ENCODE results near the gene DPY19L1. TPM values are rescaled to one million over a fixed set of nuclear protein-coding genes. Genes with fewer than 3 reads are reported as not detected.
"Not testable (repeated sequence)": the region's sequence is repeated elsewhere in the genome, so short reads cannot be mapped to it uniquely, and the experiment has no call there.

DPY19L1 gene
- total RNA-seq, 1 experiment from 2014 or later, result 32.8 TPM

DNA sequence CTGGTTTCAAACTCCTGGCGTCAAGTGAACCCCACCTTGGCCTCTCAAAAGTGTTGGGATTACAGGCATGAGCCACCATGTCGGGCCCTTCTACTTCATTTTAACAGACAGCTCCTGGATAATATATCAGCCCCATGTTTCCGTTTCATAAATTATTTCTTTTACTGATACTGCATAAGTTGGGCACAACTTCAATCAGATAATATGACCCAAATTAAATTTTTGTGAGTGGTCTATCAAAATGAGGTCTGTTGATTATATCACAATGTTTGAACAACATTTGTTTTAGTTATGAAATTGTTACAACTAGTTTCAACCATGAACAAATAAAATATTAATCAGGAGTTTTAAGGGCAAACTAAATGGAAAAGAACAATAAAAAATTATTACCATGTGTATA, 70.8 kb downstream of the DPY19L1 start:
- H4K20me1 ChIP-seq (ENCODE audit: insufficient read depth); H3K36me3 ChIP-seq (ENCODE audit: low read depth); H3K4me1 ChIP-seq (replicated peaks; ENCODE audit: insufficient read depth); H3K4me3 ChIP-seq; H2AFZ ChIP-seq; CTCF ChIA-PET; H3K4me2 ChIP-seq; H3K27ac ChIP-seq; POLR2A ChIA-PET (ENCODE audit: unreplicated experiment); DNase-seq; H3K27me3 ChIP-seq (ENCODE audit: insufficient read depth, low read depth); H3K79me2 ChIP-seq (ENCODE audit: low read depth); intact Hi-C loops (cut with micrococcal nuclease; ENCODE audit: unreplicated experiment); H3K9me2 ChIP-seq (ENCODE audit: insufficient read depth); H3F3A ChIP-seq (ENCODE audit: insufficient read depth, low read depth); H3K9me3 ChIP-seq (ENCODE audit: insufficient read depth, low read depth); BruUV-seq (replicated peaks): not testable (repeated sequence)

DNA sequence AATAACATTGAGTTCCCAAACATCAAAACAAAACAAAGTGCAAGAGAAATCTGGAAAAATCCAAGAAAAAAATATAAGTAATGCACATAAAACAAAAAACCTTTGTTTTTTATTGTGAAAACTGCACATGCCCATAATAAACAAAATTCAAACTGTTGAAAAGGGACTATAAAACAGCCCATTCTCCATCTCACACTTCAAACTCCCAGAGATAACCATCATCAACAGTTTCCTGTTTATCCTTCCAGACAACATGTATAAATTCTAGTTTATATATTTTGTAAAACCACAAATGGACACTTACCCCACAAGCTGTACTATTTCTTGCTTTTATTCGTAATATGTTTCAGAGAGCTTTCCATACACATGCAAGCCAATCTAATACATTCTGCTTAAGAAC, 79.3 kb downstream of the DPY19L1 start:
- Histone ChIP-seq H3K27ac (no peak overlapping the region), H3K9me2 (ENCODE audit: insufficient read depth) (no peaks in the 10 kb centered on the region), H3K4me1 (replicated peaks; ENCODE audit: insufficient read depth) (no peaks in the 10 kb centered on the region), H3K27me3 (ENCODE audit: insufficient read depth, low read depth) (no peaks in the 10 kb centered on the region), H3F3A (ENCODE audit: insufficient read depth, low read depth) (no peaks in the 10 kb centered on the region), H3K9me3 (ENCODE audit: insufficient read depth, low read depth) (no peaks in the 10 kb centered on the region), H4K20me1 (ENCODE audit: insufficient read depth) (no peaks in the 10 kb centered on the region), H3K4me2 (no peak overlapping the region), H3K79me2 (ENCODE audit: low read depth) (no peaks in the 10 kb centered on the region), H3K36me3 (ENCODE audit: low read depth) (no peaks in the 10 kb centered on the region), H3K4me3 (no peak overlapping the region), H2AFZ (no peak overlapping the region)
- ChIA-PET CTCF (no interaction called here), POLR2A (ENCODE audit: unreplicated experiment) (no interaction called here)
- no TSS peak for BruUV-seq (replicated peaks)
- no peak for DNase-seq
- intact Hi-C loops (cut with micrococcal nuclease; ENCODE audit: unreplicated experiment), result no loop called here
- TF ChIP-seq, protein P1, sequence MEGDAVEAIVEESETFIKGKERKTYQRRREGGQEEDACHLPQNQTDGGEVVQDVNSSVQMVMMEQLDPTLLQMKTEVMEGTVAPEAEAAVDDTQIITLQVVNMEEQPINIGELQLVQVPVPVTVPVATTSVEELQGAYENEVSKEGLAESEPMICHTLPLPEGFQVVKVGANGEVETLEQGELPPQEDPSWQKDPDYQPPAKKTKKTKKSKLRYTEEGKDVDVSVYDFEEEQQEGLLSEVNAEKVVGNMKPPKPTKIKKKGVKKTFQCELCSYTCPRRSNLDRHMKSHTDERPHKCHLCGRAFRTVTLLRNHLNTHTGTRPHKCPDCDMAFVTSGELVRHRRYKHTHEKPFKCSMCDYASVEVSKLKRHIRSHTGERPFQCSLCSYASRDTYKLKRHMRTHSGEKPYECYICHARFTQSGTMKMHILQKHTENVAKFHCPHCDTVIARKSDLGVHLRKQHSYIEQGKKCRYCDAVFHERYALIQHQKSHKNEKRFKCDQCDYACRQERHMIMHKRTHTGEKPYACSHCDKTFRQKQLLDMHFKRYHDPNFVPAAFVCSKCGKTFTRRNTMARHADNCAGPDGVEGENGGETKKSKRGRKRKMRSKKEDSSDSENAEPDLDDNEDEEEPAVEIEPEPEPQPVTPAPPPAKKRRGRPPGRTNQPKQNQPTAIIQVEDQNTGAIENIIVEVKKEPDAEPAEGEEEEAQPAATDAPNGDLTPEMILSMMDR (conservative IDR thresholded peaks at IDR 0.05), result no peak
- no peak for TF ChIP-seq EZH2 (IDR thresholded peaks at IDR 0.05; ENCODE audit: low read depth)

DNA sequence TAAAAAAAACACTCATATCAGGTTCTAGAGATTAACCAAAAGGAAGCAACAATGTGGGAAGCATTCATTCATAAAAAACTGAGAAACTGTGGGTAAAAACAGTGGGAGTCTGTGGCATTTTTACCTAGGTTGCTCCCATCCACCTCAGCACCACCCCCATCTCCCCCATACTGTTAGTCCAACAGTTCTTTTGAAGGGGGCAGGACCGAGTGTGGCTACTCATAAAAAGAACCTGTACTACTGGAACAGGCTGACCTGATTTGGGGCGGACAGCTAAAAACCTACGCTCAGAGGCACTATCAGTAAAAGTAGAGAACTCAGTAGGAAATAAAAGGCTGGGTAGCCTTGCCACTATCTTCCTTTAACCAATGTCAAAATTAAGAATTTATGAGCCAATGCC, 84.5 kb downstream of the DPY19L1 start:
- CTCF ChIA-PET, result no interaction called here
- Histone ChIP-seq H4K20me1 (ENCODE audit: insufficient read depth) (no peaks in the 10 kb centered on the region), H3K27me3 (ENCODE audit: insufficient read depth, low read depth) (no peaks in the 10 kb centered on the region), H3K27ac (no peak overlapping the region), H3K36me3 (ENCODE audit: low read depth) (no peaks in the 10 kb centered on the region), H3K4me1 (replicated peaks; ENCODE audit: insufficient read depth) (no peaks in the 10 kb centered on the region), H3K79me2 (ENCODE audit: low read depth) (no peaks in the 10 kb centered on the region), H2AFZ (no peak overlapping the region), H3K9me2 (ENCODE audit: insufficient read depth) (no peaks in the 10 kb centered on the region), H3K9me3 (ENCODE audit: insufficient read depth, low read depth) (no peaks in the 10 kb centered on the region), H3F3A (ENCODE audit: insufficient read depth, low read depth) (no peaks in the 10 kb centered on the region), H3K4me3 (no peak overlapping the region), H3K4me2 (no peak overlapping the region)
- intact Hi-C loops (cut with micrococcal nuclease; ENCODE audit: unreplicated experiment), result no loop called here
- POLR2A ChIA-PET (ENCODE audit: unreplicated experiment), result no interaction called here
- no peak for DNase-seq
- BruUV-seq (replicated peaks), result no TSS peak
- TF ChIP-seq EZH2 (IDR thresholded peaks at IDR 0.05; ENCODE audit: low read depth), result no peak
- TF ChIP-seq, protein P1 (conservative IDR thresholded peaks at IDR 0.05), result no peak

DNA sequence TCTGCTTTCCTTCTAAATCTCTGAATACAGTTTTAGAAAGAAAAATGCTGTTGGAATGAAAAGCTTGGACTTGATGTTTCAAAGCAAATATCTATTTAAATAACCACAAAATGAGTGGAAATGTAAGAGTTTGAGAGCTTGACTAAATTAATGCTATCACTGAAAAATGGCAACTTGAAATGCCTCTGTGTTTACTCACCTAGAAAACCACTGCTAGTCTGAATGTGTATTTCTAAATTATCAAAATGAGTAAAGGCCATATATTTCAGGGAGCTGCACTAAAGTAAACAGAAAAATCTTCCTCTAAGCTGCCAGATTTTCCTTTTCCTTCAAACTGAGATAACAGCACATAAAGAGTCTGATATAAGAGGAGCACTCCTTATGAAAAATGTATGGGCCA, 87.9 kb downstream of the DPY19L1 start:
- POLR2A ChIA-PET (ENCODE audit: unreplicated experiment), result no interaction called here
- TF ChIP-seq EZH2 (IDR thresholded peaks at IDR 0.05; ENCODE audit: low read depth), result no peak
- TF ChIP-seq, protein P1 (conservative IDR thresholded peaks at IDR 0.05), result no peak

DNA sequence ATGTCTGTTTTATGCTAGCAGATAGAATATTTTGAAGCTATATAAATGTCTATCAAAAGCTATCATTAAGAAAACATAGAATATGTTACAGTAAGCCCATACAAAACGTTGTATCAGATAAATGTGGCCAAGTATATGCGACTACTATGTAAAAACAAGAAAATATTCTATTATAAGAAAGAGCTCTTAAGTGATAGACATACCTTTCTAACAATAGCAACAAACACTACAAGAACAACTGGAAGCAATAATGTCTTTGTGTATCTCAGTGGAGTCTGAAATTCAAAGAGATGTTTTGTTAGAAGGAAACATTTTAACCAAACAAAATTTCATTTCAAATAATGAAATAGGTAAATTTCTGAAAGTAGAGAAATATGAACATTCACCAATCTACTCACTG, 89.9 kb downstream of the DPY19L1 start:
- H4K20me1 ChIP-seq (ENCODE audit: insufficient read depth); H2AFZ ChIP-seq; DNase-seq; H3K9me3 ChIP-seq (ENCODE audit: insufficient read depth, low read depth); H3K4me1 ChIP-seq (replicated peaks; ENCODE audit: insufficient read depth); H3K27ac ChIP-seq; H3F3A ChIP-seq (ENCODE audit: insufficient read depth, low read depth); H3K4me3 ChIP-seq; H3K27me3 ChIP-seq (ENCODE audit: insufficient read depth, low read depth); H3K36me3 ChIP-seq (ENCODE audit: low read depth); H3K79me2 ChIP-seq (ENCODE audit: low read depth); H3K9me2 ChIP-seq (ENCODE audit: insufficient read depth); H3K4me2 ChIP-seq; BruUV-seq (replicated peaks); POLR2A ChIA-PET (ENCODE audit: unreplicated experiment); CTCF ChIA-PET: not testable (repeated sequence)
- intact Hi-C loops (cut with micrococcal nuclease; ENCODE audit: unreplicated experiment), result loop anchor here (5.0 kb wide), 1 partner anchor 90 kb away; the partner anchor contains the start of gene DPY19L1

More for the DNA sequence above, 87.9 kb downstream of the DPY19L1 start:
- no peaks in the 10 kb centered on the region for H3K36me3 ChIP-seq (ENCODE audit: low read depth)
- no peaks in the 10 kb centered on the region for H3K27me3 ChIP-seq (ENCODE audit: insufficient read depth, low read depth)
- intact Hi-C loops (cut with micrococcal nuclease; ENCODE audit: unreplicated experiment), result loop anchor here (5.0 kb wide), 1 partner anchor 88 kb away; the partner anchor contains the start of gene DPY19L1
- no peaks in the 10 kb centered on the region for H3K4me1 ChIP-seq (replicated peaks; ENCODE audit: insufficient read depth)
- DNase-seq, result no peak
- no TSS peak for BruUV-seq (replicated peaks)
- H3K4me3 ChIP-seq, result no peak overlapping the region
- H4K20me1 ChIP-seq (ENCODE audit: insufficient read depth), result no peaks in the 10 kb centered on the region
- H3K9me2 ChIP-seq (ENCODE audit: insufficient read depth), result no peaks in the 10 kb centered on the region
- H3K9me3 ChIP-seq (ENCODE audit: insufficient read depth, low read depth), result no peaks in the 10 kb centered on the region
- no peaks in the 10 kb centered on the region for H3K79me2 ChIP-seq (ENCODE audit: low read depth)
- H3K27ac ChIP-seq, result no peak overlapping the region
- H2AFZ ChIP-seq, result no peak overlapping the region
- H3K4me2 ChIP-seq, result no peak overlapping the region
- H3F3A ChIP-seq (ENCODE audit: insufficient read depth, low read depth), result no peaks in the 10 kb centered on the region
- CTCF ChIA-PET, result no interaction called here

Measured in PC-9 (cell line).